GM21381 (cell line): Measurements from ENCODE around the gene FBXL13.
"Not testable (repeated sequence)": the region's sequence is repeated elsewhere in the genome, so short reads cannot be mapped to it uniquely, and the experiment has no call there.

Experiments used
- ATAC-seq: cut with Tn5 transposase; IDR thresholded peaks from one replicate; pipeline ENCODE4 v1.9.1; 2021; ENCODE audit warnings: mild to moderate bottlenecking, moderate library complexity; ENCODE audit not compliant: unreplicated experiment

Gene FBXL13

DNA sequence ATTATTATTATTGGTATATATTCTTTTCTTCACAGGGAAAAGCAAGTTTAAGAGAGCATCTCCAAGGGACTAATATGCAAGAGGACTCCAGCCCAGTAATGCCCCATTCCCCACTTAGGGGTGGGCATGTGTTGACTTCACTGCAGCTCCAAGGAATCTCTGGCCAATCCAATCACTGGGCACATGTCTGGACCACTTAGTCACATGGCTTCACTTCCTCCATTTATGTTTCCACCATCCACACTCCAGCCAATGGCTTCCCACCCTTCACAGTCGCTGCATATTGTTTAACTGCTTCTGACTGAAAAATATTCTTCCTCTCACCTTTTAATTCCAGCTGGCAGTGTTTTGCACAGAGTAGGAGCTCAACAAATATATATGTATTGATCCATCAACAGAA is 43.6 kb downstream of the FBXL13 start:
- ATAC-seq = no peak

DNA sequence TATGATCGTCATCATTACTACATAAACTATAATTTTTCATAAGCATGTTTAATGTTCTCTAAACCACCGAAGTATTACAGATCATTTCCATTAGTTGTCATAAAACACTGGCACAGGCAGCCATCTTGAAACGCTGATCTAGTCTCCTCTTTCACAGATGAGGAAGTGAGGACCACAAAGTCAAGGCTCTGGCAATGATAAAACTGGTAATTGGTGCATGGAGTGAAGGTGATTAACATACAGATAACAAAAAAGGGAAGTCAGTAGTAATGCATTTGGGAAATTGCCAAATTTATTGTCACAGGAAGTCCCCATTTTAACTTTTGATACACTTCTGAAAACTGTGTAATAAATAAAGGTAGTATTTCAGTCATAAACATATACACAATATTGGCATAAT is 49.3 kb downstream of the FBXL13 start:
- no peak for ATAC-seq

DNA sequence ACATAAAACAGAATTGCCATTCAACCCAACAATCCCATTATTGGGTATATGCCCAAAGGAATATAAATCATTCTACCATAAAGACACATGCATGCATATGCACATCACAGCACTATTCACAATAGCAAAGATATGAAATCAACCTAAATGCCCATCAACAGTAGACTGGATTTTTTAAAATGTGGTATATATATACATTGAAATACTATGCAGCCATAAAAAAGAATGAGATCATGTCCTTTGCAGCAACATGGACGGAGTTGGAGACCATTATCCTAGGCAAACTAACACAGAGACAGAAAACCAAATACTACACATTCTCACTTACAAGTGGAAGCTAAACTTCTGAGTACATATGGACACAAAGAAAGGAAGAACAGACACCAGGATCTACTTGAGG is 51.0 kb downstream of the FBXL13 start:
- not testable (repeated sequence) for ATAC-seq

DNA sequence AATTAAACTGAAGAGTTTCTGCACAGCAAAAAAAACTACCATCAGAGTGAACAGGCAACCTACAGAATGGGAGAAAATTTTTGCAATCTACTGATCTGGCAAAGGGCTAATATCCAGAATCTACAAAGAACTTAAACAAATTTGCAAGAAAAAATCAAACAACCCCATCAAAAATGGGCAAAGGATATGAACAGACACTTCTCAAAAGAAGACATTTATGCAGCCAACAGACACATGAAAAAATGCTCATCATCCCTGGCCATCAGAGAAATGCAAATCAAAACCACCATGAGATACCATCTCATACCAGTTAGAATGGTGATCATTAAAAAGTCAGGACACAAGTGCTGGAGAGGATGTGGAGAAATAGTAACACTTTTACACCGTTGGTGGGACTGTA is 53.1 kb downstream of the FBXL13 start:
- ATAC-seq = not testable (repeated sequence)

DNA sequence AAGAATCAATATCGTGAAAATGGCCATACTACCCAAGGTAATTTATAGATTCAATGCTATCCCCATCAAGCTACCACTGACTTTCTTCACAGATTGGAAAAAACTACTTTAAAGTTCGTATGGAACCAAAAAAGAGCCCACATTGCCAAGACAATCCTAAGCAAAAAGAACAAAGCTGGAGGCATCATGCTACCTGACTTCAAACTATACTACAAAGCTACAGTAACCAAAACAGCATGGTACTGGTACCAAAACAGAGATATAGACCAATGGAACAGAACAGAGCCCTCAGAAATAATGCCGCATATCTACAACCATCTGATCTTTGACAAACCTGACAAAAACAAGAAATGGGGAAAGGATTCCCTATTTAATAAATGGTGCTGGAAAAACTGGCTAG is 53.7 kb downstream of the FBXL13 start:
- ATAC-seq = not testable (repeated sequence)

DNA sequence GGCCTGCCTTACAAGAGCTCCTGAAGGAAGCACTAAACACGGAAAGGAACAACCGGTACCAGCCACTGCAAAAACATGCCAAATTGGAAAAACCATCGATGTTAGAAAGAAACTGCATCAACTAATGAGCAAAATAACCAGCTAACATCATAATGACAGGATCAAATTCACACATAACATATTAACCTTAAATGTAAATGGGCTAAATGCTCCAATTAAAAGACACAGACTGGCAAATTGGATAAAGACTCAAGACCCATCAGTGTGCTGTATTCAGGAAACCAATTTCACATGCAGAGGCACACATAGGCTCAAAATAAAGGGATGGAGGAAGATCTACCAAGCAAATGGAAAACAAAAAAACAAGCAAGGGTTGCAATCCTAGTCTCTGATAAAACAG is 56.3 kb downstream of the FBXL13 start:
- not testable (repeated sequence) for ATAC-seq

DNA sequence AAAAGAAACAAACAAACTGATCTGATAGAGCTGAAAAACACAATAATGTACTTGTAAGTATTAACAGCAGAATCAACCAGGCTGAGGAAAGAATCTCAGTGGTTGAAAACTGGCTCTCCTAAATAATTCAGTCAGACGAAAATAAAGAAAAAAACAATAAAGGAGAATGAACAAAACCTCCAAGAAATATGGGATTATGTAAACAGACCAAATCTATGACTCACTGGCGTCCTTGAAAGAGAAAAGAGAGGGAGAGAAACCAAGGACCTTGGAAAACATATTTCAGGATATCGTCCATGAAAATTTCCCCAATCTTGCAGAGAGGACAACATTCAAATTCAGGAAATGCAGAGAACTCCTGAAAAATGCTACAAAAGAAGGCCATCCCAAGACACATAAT is 62.9 kb downstream of the FBXL13 start:
- no peak for ATAC-seq

DNA sequence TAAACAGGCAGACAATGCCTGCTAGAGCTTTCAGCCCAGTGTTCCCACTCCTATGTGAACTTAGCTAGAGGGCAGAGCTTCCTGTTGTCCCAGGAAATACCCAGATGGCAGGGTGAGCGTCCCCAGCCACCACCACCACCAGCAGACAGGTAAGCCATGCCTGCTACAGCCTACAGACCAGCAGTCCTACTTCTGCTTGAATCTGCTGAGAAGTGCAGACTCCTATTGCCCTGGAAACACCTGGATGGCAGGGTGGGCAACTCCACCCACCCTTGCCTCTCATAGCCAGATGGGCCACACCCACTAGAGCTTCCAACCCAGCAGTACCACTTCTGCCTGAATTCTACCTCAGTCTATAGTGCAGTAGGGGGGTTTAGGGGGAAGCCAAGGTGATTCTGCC is 64.4 kb downstream of the FBXL13 start:
- no peak for ATAC-seq

DNA sequence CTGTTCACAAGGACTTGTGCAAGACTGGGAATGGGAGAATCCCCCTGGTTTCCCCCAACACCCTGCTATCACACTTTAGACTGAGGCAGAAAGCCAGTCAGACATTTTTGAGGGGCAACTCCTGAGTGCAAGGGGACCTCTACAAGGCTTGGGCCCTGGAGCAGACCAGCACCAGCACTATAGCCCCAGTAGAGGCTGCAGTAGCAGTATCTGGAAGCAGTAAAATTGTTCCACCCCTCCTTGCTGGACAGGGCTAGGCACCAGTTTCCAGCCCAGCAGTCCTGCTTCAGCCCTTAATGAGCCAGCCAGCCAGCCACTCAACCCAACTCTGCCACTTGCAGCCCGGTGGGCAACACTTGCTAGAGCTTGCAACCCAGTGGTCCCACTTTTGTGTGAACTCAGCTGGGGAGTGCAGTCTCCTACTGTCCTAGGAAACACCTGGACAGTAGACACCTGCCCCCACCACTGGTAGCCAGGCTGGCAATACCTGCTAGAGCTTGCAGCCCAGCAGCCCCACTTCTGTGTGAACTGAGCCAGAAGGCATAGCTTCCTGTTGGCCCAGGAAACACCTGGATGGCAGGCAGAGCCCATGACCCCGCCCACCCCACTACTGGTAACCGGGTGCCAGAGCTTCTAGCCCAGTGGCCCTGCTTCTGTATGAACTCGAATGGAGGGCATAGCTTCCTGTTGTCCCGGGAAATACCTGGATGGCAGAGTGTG is 65.0 kb downstream of the FBXL13 start:
- no peak for ATAC-seq

DNA sequence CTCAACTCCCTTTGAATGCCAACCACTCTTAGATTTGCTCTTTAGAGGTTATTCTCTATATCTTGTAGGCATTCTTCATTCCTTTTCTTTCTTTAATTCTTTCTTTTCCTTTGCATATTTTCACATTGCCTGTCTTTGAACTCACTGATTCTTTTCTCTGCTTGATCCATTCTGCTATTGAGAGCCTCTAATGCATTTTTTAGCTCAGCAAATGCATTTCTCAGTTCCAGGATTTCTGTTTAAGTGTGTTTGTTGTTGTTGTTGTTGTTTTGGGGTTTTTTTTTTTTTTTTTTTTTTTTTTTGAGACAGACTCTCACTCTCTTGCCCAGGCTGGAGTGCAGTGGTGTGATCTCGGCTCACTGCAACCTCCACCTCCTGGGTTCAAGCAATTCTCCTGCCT is 71.6 kb downstream of the FBXL13 start:
- no peak for ATAC-seq

DNA sequence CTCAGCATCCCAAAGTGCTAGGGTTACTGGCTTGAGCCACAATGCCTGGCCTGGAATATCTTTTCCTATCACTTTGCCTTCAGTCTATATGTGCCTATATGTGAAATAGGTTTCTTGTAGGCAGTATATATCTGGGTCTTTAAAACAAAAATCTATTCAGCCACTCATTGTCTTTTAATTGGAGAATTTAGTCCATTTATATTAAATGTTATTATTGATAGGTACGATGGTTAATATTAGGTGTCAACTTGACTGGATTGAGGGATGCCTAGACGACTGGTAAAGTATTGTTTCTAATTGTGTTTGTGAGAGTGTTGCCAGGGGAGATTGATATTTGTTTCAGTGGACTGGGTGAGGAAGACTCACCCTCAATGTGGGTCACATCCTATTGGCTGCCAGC is 73.4 kb downstream of the FBXL13 start:
- ATAC-seq = no peak

DNA sequence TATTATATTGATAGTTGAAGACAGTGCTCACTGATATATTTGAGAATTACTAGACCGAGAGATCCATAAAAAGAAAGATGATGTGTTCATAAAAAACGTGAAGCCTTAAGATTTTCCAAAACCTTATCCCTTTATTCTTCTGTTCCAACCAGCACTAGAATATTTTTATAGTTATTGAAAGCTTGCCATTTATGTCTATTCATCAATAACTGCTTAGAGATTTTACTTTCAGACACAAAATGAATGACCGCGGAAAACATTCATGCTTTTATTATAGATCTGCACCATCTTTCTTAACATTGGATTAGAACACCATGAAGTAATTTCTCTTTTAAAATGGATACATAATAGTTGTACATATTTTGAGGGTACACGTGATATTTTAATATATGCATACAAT is 77.6 kb downstream of the FBXL13 start:
- ATAC-seq = no peak

DNA sequence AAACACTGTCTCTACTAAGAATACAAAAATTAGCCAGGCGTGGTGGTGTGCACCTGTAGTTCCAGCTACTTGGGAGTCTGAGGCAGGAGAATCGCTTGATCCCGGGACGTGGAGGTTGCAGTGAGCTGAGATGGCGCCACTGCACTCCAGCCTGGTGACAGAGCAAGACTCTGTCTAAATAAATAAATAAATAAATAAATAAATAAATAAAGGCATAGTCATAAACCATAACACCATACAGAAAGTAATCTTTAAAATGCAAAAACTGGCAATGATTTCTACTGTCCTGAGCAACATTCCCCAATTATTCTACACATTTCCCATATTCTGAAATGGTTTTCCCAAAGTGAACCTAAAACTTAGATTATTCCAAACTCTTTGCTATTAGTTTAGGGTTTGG is 79.0 kb downstream of the FBXL13 start:
- ATAC-seq = not testable (repeated sequence)

DNA sequence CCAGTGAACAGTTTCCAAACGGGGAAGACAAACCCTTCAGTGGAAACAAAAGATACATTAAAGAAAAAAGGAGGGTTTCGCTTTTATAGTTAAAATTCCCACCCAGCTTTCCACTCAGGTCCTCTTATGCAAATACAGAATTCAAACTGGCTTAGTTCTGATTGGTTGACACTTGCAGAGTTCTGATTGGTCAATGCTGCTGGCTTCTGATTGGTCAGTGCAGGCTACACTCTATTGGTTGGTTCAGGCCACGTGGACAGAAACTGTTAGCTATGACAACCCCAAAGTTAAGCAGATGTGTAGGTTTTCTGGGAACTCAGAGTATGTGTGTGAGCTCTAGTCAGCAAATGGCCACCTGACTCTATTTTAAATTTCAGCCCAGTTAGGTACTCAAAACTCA is 80.0 kb downstream of the FBXL13 start:
- no peak for ATAC-seq

DNA sequence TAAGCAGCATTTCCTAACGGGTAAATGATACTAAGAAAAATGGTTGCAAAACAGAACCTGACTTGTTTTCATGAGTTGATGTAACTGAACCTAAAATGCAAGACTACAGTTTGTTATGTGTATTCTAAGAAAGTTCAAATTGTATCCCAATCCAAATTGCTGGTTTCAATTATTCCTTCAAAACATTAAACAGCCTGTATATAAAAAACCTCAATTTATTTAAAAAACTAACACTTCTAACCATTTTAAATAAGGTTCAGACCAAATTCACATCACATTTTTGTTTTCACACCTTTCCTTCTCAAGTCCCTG is 80.9 kb downstream of the FBXL13 start:
- no peak for ATAC-seq

DNA sequence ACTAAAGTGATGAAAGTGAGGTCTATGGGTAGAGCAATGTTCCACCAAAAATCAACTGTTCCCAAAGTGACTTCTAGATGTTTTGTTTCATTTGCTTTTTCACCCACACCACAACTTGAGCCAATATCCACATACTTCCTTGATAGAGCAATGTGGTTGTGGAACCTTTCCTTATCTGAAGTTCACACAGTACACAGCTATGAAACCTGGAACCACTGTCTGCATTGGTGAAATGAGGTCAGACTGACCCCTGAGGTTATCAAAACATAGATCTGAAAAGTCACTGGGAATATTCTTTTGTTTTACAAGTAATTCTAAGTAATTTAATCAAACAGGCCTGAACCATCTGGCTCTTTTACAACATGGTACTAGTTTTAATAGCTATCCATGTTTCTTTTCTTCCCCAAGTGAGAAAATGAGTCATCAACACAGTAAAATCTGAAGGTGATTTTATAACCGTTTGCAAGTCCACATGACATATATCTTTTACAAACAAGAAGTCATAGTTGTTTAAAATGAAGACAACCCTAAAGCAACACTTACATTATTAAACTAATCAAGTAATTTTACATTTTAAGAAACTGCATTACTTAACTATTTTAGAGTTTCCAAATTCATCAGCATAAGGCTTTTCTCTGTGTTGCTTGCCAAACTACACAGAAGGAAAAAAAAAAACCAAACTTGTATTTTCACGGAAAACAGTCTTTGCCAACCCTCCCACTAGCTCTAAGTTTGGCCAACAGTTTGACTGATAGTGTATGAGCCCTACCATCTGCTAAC is 81.5 kb downstream of the FBXL13 start:
- no peak for ATAC-seq

DNA sequence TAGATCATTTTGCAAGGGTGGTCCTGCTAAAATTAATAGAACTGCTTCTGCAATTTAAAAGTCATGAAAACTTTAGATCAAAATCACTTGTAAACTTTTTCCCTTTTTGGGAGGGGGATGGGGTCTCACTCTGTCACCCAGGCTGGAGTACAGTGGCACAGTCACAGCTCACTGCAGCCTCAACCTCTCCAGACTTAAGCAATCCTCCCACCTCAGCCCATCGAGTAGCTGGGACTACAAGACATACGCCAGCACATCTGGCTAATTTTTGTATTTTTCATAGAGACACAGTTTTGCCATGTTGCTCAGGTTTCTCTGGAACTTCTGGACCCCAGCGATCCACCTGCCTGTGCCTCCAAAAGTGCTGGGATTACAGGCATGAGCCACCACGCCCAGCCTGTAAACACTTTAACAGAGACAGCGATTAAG is 82.1 kb downstream of the FBXL13 start:
- ATAC-seq = no peak

DNA sequence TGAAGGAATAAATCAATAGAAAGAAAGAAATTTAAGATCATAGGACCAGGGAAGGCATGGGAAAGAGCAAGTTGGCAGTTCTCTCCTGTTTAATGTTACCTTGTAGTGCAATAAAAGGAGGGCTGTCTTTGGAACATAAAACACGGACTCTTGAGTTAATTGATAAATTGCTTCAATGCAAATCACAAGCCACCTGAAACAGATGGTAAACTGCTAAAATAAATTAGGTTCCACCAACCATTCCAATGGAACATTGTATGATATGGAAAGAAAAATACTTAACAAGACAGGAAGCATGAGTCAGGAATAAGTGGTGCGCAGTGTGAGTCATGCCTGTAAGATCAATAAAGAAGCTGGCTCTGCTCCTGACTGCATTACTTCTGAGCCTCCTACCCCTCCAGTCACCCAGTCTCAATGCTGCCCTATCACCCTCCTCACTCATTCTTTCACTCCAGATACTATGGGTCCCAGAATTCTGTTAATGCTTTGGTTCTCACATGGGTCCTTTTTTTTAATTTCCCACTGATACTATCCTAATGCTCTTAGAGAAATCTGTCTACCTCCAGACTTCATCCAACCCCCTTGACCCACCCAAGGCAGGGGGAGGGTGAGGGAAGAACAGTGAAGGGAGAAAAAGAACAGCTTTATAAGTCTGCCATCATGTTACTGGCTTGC is 82.9 kb downstream of the FBXL13 start:
- ATAC-seq = no peak

DNA sequence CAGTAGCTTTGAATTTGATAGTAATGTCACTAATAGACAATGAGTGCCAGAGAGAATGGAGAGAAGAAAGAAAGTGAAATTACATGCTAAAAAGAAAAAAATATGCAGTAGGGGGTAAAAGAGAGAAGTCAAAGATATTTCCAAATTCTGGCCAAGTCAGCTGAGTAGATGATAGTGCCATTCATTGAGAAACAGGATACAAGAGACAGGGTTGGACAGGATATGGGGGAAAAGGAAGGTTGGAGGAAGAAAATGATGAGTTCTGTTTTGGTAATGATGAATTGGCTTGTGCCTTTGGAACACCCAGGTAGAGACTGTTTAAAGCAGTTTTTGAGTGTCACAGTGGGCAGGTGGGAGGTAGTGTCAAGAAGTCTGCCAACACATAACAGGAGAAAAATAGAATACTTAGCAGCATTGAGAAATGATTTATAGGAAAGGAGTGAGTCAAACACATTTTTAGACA is 83.5 kb downstream of the FBXL13 start:
- ATAC-seq = no peak

DNA sequence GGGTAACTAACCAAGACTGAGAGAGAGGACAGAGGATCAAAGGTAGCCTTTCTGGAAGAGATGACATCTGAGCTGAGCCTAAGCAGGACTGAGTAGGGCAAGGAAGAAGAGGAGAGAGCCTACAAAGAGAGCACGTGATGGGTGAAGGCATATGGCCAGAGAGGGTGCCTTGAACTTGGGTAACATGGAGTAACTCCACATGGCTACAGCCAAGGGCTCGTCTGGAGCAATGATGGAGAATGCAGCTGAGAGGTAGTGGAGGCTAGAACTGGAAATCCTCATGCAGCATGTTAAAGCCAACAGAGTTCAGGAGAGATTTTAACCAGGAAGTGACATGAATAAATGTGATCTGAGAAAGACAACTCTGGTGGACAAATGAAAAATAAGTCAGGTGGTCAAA is 84.0 kb downstream of the FBXL13 start:
- ATAC-seq = no peak

DNA sequence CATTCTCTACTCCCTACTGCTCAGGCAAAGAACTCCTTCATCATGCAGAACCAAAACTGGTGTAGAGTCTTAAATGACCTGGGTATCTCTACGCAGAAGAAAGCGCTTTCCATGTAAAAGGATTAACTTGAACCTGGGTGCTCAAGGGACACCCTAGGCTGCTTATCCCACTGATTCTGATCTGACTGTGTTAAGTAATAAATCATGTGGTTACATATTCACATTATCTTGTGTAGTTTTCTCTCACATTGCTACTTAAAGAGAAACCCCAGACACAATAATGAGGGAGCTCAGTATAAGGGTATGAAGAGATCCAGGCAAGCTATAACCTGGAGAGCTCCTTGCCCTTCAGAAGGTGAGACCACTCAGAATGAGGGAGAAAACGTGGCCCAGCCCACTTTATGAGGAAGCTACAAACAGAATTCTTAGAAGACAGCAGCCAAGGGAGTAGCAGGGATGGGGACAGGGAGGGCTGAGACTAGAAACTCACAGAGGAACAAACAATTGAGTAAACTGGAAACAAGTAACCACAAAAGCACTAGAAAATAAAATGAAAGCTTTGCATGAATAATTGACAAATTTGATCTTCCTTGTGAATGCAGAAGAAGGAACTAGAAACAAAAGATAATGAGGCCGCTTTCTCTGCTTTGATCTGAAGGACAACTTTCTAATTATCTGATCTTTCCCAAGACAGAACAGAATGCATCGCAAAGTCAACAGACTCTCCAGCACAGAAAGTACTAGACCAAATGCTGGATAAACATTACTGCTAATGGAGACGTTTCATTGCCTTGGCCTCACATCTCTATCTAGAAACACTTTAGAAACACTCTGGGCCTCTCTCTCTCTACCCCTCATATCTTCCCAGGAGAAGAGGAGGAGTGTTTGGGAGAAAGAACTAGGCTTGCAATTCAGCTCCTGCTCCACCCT is 85.7 kb downstream of the FBXL13 start:
- no peak for ATAC-seq
